Measurements from ENCODE around the gene BCAS3.

DNA sequence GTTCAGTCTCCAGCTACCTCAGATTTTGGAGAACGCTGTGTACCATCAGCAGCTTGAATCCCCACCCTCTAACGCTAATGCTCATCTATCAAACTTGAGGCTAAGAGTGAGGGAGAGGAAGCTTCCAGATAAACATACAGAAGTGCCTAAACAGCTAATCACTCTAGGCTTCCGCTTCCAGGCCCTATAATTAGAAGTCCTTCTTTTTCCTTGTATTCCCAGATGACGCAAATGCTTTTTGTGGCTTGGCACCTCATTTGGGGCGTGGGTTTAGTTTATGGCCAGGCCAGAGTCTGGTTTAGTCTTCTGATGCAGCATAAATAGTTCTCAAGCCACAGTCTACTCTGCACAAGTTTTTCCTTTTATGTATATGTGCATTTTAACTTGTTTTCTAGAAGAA lies 263.4 kb downstream of the BCAS3 start:
- TF ChIP-seq POLR2A (IDR thresholded peaks at IDR 0.05; ENCODE audit: low read length) (no peak), GATA1 (IDR thresholded peaks at IDR 0.05; ENCODE audit: low read depth, low read length) (no peak)

All from erythroblast (primary cell).